ENCODE data around the gene CCT2. TPM values are rescaled to one million over a fixed set of nuclear protein-coding genes. Genes with fewer than 3 reads are reported as not detected.

The CCT2 gene
- total and polyA plus RNA-seq, 10 of the 15 experiments (the other 5 are each of a cell fraction or from before 2014, with no cell fraction given) = 242 to 418 (median 348) TPM

DNA sequence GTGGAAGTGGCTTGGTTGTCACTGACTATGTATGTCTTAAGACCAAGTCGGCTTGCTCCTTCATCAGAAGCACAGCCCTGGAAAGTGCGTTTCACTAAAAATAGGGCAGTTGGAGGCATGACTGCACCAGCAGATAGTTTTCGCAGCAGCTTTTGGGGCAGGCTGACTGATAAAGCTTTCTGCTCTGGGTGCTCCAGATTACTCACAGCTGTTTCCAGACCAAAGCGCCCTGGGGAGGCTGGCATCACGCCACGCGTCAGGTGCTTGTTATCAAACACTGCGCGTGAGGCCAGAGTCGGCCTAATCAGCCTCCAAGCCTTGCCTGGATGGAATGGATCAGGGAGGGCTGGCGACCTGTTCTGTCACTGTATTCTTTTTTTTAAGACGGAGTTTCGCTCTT is 38.7 kb downstream of the CCT2 start:
- Histone ChIP-seq H3K27ac (ENCODE audit: control insufficient read depth, insufficient read depth) (no peak overlapping the region), H2AFZ (ENCODE audit: control insufficient read depth, low read depth, low read length) (no peak overlapping the region), H3K36me3 (ENCODE audit: control insufficient read depth in 2 of 2, insufficient read depth in 2 of 2, low read length in 1 of 2) (no peaks in the 10 kb centered on the region), H3K4me1 (ENCODE audit: control insufficient read depth, insufficient read depth, low read length) (no peaks in the 10 kb centered on the region), H3K9ac (ENCODE audit: control insufficient read depth, insufficient read depth, low read length) (no peak overlapping the region), H3K4me2 (ENCODE audit: control insufficient read depth, insufficient read depth) (no peak overlapping the region), H3K4me3 (no peak overlapping the region), H3K79me2 (ENCODE audit: control insufficient read depth, insufficient read depth, low read length) (no peaks in the 10 kb centered on the region), H4K20me1 (ENCODE audit: control insufficient read depth, insufficient read depth) (no peaks in the 10 kb centered on the region), H3K9me3 (replicated peaks; ENCODE audit: control insufficient read depth, insufficient read depth, low read length) (no peaks in the 10 kb centered on the region), H3K27me3 (replicated peaks in 1 of 2; ENCODE audit: control insufficient read depth in 2 of 2, insufficient read depth in 2 of 2, low read length in 1 of 2) (no peaks in the 10 kb centered on the region)
- no TSS peak for BruUV-seq (replicated peaks)
- no peak for ATAC-seq
- TF ChIP-seq NBN (IDR thresholded peaks at IDR 0.05) (no peak), MXI1 (IDR thresholded peaks at IDR 0.05; ENCODE audit: low read depth, low read length) (no peak), EED (IDR thresholded peaks at IDR 0.05; ENCODE audit: low read depth) (no peak), KLF5 (IDR thresholded peaks at IDR 0.05; ENCODE audit: partially characterized antibody) (no peak), SREBF2 (IDR thresholded peaks at IDR 0.05; ENCODE audit: low read length) (no peak), DPF2 (IDR thresholded peaks at IDR 0.05) (no peak), HDGF (IDR thresholded peaks at IDR 0.05) (no peak), NR2C2 (IDR thresholded peaks at IDR 0.05; ENCODE audit: borderline replicate concordance, control insufficient read depth, insufficient read length, low read depth) (no peak), IRF4 (IDR thresholded peaks at IDR 0.05; ENCODE audit: low read depth, low read length) (no peak), FOXK2 (IDR thresholded peaks at IDR 0.05) (no peak)
- TF ChIP-seq, protein P1, sequence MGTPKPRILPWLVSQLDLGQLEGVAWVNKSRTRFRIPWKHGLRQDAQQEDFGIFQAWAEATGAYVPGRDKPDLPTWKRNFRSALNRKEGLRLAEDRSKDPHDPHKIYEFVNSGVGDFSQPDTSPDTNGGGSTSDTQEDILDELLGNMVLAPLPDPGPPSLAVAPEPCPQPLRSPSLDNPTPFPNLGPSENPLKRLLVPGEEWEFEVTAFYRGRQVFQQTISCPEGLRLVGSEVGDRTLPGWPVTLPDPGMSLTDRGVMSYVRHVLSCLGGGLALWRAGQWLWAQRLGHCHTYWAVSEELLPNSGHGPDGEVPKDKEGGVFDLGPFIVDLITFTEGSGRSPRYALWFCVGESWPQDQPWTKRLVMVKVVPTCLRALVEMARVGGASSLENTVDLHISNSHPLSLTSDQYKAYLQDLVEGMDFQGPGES (IDR thresholded peaks at IDR 0.05) = no peak
- TF ChIP-seq, protein P2, sequence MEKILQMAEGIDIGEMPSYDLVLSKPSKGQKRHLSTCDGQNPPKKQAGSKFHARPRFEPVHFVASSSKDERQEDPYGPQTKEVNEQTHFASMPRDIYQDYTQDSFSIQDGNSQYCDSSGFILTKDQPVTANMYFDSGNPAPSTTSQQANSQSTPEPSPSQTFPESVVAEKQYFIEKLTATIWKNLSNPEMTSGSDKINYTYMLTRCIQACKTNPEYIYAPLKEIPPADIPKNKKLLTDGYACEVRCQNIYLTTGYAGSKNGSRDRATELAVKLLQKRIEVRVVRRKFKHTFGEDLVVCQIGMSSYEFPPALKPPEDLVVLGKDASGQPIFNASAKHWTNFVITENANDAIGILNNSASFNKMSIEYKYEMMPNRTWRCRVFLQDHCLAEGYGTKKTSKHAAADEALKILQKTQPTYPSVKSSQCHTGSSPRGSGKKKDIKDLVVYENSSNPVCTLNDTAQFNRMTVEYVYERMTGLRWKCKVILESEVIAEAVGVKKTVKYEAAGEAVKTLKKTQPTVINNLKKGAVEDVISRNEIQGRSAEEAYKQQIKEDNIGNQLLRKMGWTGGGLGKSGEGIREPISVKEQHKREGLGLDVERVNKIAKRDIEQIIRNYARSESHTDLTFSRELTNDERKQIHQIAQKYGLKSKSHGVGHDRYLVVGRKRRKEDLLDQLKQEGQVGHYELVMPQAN (conservative IDR thresholded peaks at IDR 0.05) = no peak
- TF ChIP-seq, protein P3, sequence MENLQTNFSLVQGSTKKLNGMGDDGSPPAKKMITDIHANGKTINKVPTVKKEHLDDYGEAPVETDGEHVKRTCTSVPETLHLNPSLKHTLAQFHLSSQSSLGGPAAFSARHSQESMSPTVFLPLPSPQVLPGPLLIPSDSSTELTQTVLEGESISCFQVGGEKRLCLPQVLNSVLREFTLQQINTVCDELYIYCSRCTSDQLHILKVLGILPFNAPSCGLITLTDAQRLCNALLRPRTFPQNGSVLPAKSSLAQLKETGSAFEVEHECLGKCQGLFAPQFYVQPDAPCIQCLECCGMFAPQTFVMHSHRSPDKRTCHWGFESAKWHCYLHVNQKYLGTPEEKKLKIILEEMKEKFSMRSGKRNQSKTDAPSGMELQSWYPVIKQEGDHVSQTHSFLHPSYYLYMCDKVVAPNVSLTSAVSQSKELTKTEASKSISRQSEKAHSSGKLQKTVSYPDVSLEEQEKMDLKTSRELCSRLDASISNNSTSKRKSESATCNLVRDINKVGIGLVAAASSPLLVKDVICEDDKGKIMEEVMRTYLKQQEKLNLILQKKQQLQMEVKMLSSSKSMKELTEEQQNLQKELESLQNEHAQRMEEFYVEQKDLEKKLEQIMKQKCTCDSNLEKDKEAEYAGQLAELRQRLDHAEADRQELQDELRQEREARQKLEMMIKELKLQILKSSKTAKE (IDR thresholded peaks at IDR 0.05; ENCODE audit: low read depth, poor library complexity, severe bottlenecking) = no peak
- TF ChIP-seq, protein P4, sequence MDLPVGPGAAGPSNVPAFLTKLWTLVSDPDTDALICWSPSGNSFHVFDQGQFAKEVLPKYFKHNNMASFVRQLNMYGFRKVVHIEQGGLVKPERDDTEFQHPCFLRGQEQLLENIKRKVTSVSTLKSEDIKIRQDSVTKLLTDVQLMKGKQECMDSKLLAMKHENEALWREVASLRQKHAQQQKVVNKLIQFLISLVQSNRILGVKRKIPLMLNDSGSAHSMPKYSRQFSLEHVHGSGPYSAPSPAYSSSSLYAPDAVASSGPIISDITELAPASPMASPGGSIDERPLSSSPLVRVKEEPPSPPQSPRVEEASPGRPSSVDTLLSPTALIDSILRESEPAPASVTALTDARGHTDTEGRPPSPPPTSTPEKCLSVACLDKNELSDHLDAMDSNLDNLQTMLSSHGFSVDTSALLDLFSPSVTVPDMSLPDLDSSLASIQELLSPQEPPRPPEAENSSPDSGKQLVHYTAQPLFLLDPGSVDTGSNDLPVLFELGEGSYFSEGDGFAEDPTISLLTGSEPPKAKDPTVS (IDR thresholded peaks at IDR 0.05; ENCODE audit: low read depth, low read length) = no peak
- TF ChIP-seq, protein P5, sequence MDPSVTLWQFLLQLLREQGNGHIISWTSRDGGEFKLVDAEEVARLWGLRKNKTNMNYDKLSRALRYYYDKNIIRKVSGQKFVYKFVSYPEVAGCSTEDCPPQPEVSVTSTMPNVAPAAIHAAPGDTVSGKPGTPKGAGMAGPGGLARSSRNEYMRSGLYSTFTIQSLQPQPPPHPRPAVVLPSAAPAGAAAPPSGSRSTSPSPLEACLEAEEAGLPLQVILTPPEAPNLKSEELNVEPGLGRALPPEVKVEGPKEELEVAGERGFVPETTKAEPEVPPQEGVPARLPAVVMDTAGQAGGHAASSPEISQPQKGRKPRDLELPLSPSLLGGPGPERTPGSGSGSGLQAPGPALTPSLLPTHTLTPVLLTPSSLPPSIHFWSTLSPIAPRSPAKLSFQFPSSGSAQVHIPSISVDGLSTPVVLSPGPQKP (IDR thresholded peaks at IDR 0.05; ENCODE audit: low read depth, low read length) = no peak
- TF ChIP-seq, protein P6, sequence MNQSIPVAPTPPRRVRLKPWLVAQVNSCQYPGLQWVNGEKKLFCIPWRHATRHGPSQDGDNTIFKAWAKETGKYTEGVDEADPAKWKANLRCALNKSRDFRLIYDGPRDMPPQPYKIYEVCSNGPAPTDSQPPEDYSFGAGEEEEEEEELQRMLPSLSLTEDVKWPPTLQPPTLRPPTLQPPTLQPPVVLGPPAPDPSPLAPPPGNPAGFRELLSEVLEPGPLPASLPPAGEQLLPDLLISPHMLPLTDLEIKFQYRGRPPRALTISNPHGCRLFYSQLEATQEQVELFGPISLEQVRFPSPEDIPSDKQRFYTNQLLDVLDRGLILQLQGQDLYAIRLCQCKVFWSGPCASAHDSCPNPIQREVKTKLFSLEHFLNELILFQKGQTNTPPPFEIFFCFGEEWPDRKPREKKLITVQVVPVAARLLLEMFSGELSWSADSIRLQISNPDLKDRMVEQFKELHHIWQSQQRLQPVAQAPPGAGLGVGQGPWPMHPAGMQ (IDR thresholded peaks at IDR 0.05; ENCODE audit: borderline replicate concordance) = no peak
- intact Hi-C loops (cut with micrococcal nuclease; ENCODE audit: unreplicated experiment) = no loop called here
- no peak for FAIRE-seq
- in situ Hi-C loops (cut with MboI) = no loop called here
- DNase-seq (ENCODE audit: low read depth, low spot score) = no peak
- ChIA-PET CTCF (no interaction called here), POLR2A (no interaction called here), RAD21 (ENCODE audit: unreplicated experiment) (no interaction called here), SMC1A (ENCODE audit: uncharacterized antibody, unreplicated experiment) (no interaction called here)
- 64% methylated on average over 13 of the region's 13 CpGs for WGBS (ENCODE audit: insufficient coverage, insufficient replicate concordance, low lambda C conversion rate, missing lambda C conversion rate)
